Adrenal gland (tissue), 5 donors: Measurements from ENCODE around the gene MDM2.

Experiments used
- CTCF ChIP-seq, 6 experiments: fragments of 450-650 bp in 4 of 6; fragments of 200-600 bp in 2 of 6; sonication (generic) in 1 of 6; IDR thresholded peaks; 1 replicate in 5 of 6; 2 replicates in 1 of 6; pipeline versions ENCODE4 v1.5.1 to v1.8.0; 2016 to 2021; ENCODE audit warnings: antibody characterized with exemption in 6 of 6, mild to moderate bottlenecking in 2 of 6, moderate library complexity in 1 of 6
- POLR2A ChIP-seq, 2 donors: fragments of 450-650 bp; IDR thresholded peaks; one replicate each; pipeline ENCODE4 v1.6.1; 2017; ENCODE audit warnings: antibody characterized with exemption in 2 of 2, mild to moderate bottlenecking in 2 of 2, moderate library complexity in 1 of 2
- donor health status: DM: no; HTN: no; CAD: no.

- TF ChIP-seq CTCF (IDR thresholded peaks at IDR 0.05) (no peak), POLR2A (IDR thresholded peaks at IDR 0.05) (peak in 1 of 2 donors; percentile 14)
Measured at GRCh38 chr12:68804657-68805591, 3.1 kb upstream of the MDM2 start.
